AG10803 (cell line): Measurements from ENCODE around the gene C1orf167.
A peak's percentile ranks its signal among the peaks of the same experiment; 100 is the strongest.

Source experiments
- DNase-seq: peaks from one replicate; pipeline ENCODE4 v3.0.0; 2010; ENCODE audit warnings: low read depth
- H3K4me3 ChIP-seq: 2 replicates; pipeline ENCODE4 v1.5.1; 2011; ENCODE audit warnings: mild to moderate bottlenecking, low read length, control low read depth
- TF ChIP-seq, protein P1 (sequence below): conservative IDR thresholded peaks from 2 replicates; pipeline ENCODE4 v1.5.1; 2011; ENCODE audit warnings: mild to moderate bottlenecking, low read length, control low read depth, inconsistent platforms

The C1orf167 gene

DNA sequence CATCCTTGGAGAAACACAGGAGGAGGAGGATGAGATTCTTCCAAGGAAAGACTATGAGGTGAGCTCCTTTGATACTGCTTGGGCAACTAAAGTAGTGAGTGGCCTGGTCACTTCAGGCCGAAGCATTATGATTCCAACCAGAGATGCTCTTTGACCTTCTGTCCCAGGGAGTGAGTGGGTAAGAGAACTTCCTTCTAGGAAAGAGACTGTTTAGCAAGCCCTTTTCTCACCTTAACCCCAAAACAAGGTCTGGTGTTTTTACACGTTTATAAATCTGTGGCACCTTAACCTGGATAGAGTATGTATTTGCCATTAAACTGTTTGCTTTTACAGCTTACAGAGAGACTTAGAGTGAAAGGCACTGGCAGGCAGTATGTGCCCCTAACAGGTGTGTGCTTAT, 45.1 kb downstream of the C1orf167 start:
- TF ChIP-seq, protein P1, sequence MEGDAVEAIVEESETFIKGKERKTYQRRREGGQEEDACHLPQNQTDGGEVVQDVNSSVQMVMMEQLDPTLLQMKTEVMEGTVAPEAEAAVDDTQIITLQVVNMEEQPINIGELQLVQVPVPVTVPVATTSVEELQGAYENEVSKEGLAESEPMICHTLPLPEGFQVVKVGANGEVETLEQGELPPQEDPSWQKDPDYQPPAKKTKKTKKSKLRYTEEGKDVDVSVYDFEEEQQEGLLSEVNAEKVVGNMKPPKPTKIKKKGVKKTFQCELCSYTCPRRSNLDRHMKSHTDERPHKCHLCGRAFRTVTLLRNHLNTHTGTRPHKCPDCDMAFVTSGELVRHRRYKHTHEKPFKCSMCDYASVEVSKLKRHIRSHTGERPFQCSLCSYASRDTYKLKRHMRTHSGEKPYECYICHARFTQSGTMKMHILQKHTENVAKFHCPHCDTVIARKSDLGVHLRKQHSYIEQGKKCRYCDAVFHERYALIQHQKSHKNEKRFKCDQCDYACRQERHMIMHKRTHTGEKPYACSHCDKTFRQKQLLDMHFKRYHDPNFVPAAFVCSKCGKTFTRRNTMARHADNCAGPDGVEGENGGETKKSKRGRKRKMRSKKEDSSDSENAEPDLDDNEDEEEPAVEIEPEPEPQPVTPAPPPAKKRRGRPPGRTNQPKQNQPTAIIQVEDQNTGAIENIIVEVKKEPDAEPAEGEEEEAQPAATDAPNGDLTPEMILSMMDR: no peak
- H3K4me3 ChIP-seq: peak overlapping the region; percentile 93
- DNase-seq: no peak

DNA sequence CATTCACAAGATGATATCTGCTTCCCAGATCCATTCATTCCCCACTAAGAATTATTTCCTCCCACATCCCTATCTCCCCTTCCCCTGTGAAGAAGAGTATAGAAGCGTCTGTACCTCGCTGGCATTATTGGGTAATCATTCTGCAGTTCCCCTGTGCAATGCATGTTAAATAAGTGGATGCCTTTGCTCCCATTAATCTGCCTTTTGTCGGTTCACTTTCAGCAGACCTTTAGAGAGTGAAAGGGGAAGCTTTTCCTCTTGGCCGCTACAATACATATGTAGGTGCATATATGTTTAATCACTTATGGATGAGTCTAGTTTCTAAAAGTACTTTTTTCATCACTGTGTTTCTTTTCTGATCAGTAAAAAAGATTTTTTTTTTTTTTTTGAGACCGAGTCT, 51.0 kb downstream of the C1orf167 start:
- TF ChIP-seq, protein P1: no peak
- no peak for DNase-seq
- H3K4me3 ChIP-seq: no peak overlapping the region

DNA sequence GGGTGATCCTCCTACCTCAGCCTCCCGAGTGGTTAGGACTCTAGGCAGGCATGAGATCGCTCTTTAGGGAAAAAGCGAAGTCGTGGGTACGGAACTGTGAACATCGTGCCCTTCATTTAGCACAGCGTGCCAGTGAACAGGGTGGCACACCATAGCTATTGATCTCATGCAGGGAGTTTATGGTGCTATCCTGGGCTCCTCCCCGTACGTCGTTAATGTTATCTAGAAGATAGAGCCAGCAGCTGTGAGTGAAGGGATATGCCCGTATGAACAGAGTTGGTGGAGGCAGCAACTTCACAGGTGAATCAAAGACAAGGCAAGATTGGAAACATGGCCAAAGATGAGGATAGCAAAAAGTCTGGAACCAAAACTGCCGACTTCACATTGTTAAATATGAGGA, 55.2 kb downstream of the C1orf167 start:
- TF ChIP-seq, protein P1: no peak

DNA sequence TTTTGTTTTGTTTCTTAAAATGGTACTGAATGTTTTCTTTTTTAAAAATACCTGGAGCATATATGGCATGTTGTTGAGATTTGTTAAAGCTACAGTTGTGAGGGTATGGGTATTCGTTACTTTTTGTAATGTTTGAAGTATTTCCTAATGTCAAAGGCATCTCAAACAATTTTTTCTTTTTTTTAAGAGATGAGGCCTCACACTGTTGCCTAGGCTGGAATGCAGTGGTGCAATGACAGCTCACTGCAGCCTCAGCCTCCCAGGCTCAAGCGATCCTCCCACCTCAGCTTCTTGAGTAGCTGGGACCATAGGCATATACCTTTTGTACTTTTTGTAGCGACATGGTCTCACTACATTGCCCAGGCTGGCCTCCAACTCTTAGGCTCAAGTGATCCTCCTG, 60.1 kb downstream of the C1orf167 start:
- TF ChIP-seq, protein P1: no peak
- DNase-seq: peak; percentile 56
- no peak overlapping the region for H3K4me3 ChIP-seq

More for the DNA sequence above, 55.2 kb downstream of the C1orf167 start:
- DNase-seq: no peak
- no peak overlapping the region for H3K4me3 ChIP-seq

DNA sequence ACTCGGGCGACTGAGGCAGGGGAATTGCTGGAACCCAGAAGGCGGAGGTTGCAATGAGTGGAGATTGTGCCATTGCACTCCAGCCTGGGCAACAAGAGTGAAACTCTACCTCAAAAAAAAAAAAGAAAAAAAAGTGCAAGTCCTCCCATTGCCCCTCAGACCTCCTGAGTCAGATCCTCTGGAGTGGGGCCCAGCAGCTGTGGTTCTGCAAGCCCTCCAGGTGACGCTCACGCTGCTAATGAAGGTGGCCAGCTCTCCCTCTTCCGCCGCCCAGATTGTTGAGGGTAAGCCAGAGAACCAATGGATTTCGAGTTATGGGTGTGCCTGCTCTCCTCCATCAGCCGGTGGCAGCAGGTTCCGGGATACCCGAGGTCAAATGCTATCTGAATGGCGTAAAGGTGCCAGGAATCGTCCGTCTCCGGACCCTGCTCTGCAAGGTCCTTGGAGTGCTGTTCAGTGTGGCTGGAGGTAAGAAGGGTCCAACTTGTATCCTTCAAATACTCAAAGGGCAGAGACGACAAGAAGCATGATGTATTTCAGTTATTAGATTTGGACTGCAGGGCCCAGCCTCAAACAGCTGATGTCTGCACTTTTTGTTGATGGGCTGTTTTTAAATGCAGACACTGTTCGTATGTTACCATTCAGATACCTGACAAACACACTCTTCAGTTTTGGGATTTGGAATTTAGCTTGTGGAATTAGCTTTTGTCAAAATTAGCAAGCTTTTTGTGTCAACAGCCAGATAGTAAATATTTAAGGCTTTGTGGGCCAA, 61.6 kb downstream of the C1orf167 start:
- TF ChIP-seq, protein P1: no peak
- H3K4me3 ChIP-seq: no peak overlapping the region
- no peak for DNase-seq

DNA sequence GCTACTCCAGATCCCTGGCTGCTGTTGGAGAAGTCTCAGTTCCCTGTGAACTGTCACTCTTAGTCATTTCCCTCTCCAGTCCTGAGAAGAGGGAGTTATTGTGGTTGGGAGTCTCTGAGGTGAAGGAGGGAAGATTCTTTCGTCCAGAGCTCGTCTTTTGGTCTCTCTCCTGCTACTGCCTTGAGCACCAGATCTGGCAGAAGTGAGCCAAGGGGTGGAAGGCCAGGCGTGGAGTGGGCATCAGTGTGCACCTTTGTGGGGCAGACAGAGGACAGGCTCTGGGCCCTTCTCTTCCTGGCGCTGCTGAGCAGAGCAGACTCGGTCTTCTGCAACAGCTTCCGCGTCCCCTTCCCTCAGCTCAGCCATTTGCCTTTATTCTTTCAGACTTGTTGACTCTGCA, 63.1 kb downstream of the C1orf167 start:
- H3K4me3 ChIP-seq: no peak overlapping the region
- no peak for DNase-seq
- TF ChIP-seq, protein P1: no peak

DNA sequence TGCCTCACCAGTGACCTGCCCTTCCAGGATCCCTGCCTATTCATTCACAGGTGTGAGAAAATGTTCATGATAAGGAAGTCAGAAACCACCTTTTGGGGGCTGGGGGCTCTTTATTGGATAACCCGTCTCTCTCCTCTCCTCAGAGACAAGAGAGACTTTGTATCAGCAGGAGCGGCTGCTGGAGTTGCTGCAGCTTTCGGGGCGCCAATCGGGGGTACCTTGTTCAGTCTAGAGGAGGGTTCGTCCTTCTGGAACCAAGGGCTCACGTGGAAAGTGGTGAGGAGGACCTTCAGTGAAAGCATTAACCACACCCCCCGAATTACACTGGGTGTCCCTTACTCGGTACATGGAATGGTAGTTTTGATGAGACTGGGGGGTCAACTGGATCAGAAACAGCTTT, 65.0 kb downstream of the C1orf167 start:
- TF ChIP-seq, protein P1: no peak
- no peak overlapping the region for H3K4me3 ChIP-seq
- no peak for DNase-seq
